T-helper 2 cell (primary cell): ENCODE data around the gene UGT1A3.
"Not testable (repeated sequence)": the region's sequence is repeated elsewhere in the genome, so short reads cannot be mapped to it uniquely, and the experiment has no call there.

ENCODE experiments used
- DNase-seq, 5 experiments: peaks; one replicate each; pipeline versions ENCODE4 v3.0.0 to v3.0.0-alpha.2; 2012 to 2022

The UGT1A3 gene

DNA sequence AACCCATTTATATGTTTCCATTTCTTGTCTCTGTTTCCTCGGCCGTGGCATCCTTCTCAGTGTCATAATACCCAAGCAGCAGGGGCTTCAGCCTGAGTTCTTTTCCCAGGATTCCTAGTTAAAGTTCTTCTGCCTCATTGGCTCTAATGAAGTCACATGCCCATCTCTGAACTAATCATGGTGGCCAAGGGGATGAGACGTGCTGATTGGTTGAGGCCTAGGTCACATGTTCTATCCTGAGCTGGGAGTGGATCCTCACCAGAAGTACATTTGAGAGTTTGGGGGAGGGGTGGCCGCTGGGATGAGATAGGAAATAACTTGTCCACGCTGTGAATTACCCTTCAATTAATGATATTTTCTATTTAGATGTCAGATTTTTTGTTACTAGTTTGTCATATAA lies 19.9 kb upstream of the UGT1A3 start:
- no peak for DNase-seq

DNA sequence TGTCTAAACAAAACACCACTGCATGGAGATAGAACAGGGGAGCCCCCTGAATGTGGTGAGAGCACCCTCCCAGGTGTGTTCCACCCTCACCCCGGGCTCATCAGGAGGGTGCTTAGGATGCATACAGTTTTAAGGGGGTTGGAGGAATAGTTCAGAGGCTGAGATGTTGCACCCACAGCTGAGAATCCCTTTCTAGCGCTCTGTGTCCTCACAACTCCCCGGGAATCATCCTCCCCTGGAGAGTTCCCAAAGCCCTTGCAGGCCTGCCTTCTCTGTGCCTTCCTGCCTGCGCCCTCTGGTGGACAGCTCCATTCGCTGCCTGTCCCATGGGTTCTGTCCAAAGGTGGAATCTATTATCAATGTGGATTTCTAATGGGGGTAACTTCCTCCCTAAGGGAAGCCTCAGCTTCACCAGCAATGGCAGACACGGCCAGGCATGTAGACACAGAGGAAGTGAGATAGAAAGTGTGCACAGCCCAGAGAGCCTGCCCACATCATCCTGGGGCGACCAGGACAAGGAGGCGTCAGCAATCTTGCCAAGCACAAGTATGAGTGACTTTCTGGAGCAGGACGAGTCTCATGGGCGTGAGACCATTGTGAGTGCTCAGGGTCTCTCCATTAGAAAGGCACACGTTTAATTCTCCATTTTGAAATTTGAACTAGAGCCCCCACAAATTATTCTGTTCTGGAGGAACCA lies 17.4 kb upstream of the UGT1A3 start:
- DNase-seq, result peak; percentile 8 to 56 (median 40)

DNA sequence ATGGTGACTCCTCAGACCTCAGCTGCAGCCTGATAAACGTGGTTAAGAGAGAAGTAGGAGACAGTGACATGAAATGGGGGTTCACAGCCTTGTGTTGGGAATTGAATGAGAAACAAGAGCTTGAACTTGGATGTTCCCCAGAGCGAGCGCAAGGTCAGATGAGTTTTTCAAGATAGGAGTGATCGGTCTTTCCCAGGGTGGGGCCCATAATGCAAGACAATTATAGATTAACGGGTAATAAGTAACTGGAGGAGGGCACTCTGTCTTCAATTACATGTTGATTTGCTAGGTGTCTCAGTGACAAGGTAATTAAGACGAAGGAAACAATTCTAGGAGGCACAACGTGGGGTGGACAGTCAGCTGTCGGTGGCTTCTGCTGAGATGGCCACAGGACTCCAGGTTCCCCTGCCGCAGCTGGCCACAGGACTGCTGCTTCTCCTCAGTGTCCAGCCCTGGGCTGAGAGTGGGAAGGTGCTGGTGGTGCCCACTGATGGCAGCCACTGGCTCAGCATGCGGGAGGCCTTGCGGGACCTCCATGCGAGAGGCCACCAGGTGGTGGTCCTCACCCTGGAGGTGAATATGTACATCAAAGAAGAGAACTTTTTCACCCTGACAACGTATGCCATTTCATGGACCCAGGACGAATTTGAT lies 16.1 kb upstream of the UGT1A3 start, which contains the start of gene UGT1A5:
Gene UGT1A5, plus strand, starts transcription at position 297 of the 651 bp plus-strand sequence. Its CDS starts 85 bp downstream, at position 382.
- DNase-seq, result no peak

DNA sequence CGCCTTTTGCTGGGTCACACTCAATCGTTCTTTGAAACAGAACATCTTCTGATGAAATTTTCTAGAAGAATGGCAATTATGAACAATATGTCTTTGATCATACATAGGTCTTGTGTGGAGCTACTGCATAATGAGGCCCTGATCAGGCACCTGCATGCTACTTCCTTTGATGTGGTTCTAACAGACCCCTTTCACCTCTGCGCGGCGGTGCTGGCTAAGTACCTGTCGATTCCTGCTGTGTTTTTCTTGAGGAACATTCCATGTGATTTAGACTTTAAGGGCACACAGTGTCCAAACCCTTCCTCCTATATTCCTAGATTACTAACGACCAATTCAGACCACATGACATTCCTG lies 15.6 kb upstream of the UGT1A3 start:
- no peak for DNase-seq

DNA sequence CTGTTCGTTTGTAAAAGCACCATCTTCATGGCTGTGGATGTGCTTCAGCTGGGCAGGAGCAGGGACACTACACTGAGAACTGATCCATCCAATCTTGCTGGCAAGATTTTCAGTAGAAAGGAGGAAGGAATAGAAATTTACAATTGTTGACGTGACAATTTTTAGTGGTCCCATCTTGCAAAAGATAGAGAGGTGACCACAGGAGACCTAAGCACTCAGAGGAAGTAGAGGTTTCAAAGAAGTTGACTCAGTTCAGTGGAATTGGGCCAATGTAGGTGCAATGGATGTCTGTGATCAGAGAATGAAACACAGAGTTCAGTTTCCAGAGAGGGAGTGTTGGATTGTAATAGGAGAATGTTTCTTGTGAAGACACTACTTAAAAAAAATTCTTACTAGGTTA lies 14.7 kb upstream of the UGT1A3 start:
- peak in 1 of 5 experiments; percentile 8 for DNase-seq

DNA sequence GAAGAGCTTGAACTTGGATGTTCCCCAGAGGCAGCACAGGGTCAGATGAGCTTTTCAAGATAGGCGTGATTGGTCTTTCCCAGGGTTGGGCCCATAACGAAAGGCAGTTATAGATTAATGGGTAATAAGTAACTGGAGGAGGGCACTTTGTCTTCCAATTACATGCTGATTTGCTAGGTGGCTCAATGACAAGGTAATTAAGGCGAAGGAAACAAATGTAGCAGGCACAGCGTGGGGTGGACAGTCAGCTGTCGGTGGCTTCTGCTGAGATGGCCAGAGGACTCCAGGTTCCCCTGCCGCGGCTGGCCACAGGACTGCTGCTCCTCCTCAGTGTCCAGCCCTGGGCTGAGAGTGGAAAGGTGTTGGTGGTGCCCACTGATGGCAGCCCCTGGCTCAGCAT lies 10.3 kb upstream of the UGT1A3 start, which contains the start of gene UGT1A4:
Gene UGT1A4, plus strand, starts transcription at position 185 of the 400 bp plus-strand sequence. Its CDS starts 85 bp downstream, at position 270.
- DNase-seq, result no peak

DNA sequence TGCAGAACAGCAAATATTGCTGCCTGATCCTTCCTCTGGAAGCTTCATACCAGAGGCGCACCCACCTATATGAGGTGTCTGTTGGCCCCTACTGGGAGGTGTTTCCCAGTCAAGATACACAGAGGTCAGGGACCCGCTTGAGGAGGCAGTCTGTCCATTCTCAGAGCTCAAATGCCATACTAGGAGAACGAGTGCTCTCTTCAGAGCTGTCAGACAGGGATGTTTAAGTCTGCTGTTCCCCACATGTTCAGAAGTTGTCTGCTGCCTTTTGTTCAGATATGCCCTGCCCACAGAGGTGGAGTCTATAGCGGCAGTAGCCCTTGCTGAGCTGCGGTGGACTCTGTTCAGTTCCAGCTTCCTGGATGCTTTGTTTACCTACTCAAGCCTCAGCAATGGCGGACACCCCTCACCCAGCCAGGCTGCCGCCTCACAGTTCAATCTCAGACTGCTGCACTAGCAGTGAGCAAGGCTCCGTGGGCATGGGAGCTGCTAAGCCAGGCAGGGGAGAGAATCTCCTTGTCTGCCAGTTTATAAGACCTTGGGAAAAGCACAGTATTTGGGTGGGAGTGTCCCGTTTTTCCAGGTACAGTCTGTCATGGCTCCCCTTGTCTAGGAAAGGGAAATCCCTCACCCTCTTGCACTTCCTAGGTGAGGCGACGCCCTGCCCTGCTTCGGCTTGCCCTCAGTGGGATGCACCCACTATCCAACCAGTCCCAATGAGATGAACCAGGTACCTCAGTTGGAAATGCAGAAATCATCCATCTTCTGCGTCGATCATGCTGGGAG lies 8.2 kb downstream of the UGT1A3 start:
- not testable (repeated sequence) for DNase-seq

DNA sequence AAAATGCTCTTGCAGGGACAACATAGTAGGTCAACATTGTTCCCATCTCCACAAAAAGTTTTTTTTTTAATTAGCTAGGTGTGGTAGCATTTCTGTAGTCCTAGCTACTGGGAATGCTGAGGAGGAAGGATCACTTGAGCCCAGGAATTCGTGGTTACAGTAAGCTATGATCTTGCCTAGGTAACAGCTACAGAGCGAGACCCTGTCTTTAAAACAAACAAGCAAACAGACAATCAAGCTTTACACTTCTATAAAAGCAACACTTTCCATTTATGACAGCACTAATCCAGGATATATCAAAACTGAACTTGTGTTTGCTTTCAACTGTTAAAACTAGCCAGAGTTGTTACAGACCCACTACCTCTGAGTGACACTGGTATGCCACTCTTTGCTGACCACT lies 12.0 kb downstream of the UGT1A3 start:
- DNase-seq, result no peak

DNA sequence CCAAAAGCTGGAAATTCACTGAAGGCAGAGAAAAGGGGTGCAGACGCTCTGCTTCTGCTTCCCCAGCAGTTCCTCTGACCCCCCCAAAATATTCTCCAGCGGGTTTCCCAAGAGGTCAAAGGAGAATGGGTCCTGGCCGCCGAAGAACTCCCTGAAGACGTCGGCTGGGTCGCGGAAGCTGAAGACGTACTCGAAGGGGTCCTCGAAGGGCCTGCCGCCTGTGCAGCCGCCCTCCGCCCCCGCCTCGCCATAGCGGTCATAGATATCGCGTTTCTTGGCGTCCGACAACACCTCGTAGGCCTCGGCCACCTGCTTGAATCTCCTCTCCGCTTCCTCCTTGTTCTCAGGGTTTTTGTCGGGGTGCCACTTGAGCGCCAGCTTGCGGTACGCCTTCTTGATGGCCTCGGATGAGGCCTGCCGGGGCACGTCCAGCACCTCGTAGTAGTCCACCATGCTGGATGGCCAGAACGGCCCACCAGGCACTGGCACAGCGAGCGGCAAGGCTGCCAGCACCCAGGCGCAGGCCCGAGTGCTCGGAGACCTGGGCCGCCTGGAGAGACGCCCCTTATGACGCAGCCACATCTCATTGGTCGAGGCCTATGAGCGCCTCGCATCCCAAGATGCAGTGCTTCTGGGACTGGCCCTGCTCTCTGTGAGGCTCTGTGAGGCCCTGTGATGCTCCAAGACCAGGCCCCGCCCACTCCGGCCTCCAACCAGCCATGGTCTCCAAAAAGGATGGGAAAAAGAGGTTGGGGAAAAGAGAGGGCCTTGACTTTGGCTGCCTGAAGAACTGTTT lies 14.8 kb downstream of the UGT1A3 start:
- no peak for DNase-seq

DNA sequence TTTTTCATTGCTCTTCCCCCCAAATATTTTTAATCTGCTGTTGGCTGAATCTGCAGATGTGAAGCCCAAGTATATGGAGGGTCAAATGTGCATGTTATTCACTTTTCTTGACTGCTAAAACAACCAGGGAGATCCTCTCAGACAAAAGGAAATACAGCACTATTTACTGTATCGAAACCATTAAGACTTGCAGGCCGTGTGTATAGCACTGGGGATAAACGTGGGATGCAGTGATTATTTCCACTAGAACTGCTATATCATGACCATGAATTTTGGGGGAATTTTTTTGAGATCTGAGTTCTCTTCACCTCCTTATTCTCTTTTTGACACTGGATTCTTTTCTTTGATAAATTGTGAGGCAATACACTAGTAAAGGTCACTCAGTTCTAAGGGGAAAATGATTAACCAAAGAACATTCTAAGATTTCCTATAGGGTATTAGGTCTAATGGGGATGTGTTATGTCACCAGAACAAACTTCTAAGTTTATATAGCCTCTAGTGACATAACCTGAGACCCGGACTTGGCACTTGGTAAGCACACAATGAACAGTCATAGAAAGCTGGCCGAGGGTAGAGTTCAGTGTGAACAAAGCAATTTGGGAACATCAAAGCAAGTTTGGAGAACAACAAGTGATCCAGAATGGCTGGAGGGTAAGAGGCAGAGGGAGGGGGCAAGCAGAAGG lies 16.4 kb downstream of the UGT1A3 start:
- no peak for DNase-seq

DNA sequence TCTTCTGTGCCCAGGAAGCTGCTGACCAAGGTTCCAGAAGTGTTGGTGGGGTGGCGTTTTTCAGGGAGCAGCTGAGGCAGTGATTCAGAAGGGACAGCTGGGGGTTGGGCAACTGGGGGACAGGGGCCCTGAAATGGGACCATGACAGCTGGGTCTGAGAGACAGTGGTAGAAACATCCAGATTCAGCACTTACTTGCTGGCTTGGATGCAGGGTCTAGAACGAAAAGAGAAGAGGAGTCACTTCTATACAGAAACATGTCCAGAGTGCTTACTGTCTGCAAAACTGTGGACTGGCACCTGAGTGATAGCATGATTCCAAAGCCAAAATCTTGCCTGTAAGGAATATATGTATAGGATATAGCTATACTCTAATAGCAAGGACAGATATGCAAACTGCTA lies 17.0 kb downstream of the UGT1A3 start:
- DNase-seq, result not testable (repeated sequence)

DNA sequence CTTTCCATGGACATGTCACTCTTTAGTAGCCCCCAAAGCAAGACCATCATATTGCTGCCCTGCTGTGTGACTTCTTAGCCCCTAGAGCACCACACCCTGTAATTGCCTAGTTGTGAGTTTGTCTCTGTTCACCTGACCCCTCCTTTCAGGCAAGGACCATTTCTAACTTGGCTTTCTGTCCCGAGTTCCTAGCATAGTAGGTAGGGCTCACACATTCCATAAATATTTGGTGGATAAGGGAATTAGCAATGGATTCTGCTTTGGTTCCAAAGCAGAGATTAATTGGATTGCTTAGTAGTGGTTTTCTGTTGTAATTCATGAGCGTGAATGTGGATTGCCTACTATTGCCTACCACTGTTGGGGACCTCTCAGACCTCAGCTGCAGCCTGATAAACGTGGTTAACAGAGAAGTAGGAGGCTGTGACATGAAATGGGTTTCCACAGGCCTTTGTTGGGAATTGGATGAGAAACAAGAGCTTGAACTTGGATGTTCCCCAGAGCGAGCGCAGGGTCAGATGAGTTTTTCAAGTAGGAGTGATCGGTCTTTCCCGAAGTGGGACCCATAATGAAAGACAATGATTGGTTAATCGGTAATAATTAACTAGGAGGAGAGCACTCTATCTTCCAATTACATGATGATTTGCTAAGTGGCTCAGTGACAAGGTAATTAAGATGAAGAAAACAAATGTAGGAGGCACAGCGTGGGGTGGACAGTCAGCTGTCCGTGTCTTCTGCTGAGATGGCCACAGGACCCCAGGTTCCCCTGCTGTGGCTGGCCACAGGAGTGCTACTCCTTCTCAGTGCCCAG lies 17.8 kb downstream of the UGT1A3 start:
- no peak for DNase-seq

DNA sequence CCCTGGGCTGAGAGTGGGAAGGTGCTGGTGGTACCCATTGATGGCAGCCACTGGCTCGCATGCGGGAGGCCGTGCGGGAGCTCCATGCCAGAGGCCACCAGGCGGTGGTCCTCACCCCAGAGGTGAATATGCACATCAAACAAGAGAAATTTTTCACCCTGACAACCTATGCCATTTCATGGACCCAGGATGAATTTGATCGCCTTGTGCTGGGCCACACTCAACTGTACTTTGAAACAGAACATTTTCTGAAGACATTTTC lies 18.4 kb downstream of the UGT1A3 start:
- no peak for DNase-seq

DNA sequence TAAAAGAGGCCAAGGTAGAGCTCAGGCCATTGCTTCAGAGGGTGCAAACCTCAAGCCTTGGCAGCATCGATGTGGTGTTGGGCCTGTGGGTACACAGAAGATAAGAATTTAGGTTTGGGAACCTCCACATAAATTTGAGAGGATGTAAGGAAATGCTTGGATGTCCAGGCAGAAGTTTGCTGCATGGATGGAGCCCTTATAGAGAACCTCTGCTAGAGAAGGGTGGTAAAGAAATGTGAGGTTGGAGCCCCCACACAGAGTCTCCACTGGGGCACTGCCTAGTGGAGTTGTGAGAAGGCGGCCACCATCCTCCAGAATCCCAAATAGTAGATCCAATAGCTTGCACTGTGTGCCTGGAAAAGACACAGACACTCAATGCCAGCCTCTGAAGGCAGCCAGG lies 21.8 kb downstream of the UGT1A3 start:
- DNase-seq, result not testable (repeated sequence)

DNA sequence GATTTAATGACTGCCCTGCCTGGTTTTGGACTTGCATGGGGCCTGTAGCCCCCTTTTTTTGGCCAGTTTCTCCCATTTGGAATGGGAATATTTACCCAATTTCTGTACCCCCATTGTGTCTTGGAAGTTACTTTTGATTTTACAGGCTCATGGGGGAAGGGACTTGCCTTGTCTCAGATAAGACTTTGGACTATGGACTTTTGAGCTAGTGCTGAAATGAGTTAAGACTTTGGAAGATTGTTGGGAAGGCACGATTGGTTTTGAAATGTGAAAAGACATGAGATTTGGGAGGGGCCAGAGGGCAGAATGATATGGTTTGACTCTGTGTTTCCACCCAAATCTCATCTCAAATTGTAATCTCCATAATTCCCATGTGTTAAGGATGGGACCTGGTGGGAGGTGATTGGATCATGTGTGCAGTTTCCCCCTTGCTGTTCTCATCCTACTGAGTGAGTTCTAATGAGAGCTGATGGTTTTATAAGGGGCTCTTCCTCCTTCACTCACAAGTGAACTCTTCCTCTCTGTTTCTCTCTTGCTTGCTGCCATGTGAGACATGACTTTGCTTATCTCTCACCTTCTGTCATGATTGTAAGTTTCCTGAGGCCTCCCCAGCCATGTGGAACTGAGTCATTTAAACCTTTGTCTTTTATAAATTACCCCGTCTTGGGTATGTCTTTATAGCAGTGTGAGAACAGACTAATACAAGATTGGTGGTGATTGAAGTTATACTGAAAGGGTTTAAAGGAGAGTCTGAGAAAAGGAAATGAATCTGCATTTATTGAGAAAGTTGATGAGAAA lies 22.6 kb downstream of the UGT1A3 start:
- not testable (repeated sequence) for DNase-seq

DNA sequence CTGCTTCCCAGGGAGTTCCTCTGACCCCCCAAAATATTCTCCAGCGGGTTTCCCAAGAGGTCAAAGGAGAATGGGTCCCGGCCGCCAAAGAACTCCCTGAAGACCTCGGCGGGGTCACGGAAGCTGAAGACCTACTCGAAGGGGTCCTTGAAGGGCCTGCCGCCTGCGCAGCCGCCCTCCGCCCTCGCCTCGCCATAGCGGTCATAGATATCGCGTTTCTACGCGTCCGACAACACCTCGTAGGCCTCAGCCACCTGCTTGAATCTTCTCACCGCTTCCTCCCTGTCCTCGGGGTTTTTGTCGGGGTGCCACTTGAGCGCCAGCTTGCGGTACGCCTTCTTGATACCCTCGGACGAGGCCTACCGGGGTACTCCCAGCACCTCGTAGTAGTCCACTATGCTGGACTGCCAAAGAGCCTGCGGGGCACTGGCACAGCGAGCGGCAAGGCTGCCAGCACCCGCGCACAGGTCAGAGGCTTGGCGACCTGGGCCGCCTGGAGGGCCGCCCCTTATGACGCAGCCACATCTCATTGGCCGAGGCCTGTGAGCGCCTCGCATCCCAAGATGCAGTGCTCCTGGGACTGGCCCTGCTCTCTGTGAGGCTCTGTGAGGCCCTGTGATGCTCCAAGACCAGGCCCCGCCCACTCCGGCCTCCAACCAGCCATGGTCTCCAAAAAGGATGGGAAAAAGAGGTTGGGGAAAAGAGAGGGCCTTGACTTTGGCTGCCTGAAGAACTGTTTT lies 26.2 kb downstream of the UGT1A3 start:
- DNase-seq, result no peak

DNA sequence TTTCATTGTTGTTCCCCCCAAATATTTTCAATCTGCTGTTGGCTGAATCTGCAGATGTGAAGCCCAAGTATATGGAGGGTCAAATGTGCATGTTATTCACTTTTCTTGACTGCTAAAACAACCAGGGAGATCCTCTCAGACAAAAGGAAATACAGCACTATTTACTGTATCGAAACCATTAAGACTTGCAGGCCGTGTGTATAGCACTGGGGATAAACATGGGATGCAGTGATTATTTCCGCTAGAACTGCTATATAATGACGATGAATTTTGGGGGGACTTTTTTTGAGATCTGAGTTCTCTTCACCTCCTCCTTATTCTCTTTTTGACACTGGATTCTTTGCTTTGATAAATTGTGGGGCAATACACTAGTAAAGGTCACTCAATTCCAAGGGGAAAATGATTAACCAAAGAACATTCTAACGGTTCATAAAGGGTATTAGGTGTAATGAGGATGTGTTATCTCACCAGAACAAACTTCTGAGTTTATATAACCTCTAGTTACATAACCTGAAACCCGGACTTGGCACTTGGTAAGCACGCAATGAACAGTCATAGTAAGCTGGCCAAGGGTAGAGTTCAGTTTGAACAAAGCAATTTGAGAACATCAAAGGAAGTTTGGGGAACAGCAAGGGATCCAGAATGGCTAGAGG lies 27.7 kb downstream of the UGT1A3 start:
- DNase-seq, result no peak

DNA sequence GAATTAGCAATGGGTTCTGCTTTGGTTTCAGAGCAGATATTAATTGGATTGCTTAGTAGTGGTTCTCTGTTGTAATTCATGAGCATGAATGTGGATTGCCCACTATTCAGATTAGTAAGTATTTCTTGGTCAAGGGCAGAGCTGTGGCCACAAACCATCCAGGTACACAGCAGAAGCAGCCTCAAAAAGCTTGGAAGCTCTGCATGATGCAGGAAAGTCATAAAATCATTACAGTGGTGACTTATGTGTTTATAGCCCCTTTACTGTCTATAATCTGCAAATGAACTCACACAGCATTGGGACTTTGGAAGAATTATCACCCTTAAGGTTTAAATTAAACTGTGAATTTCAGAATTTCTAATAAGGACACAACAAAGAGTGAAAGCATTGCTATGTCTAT lies 29.3 kb downstream of the UGT1A3 start:
- no peak for DNase-seq

DNA sequence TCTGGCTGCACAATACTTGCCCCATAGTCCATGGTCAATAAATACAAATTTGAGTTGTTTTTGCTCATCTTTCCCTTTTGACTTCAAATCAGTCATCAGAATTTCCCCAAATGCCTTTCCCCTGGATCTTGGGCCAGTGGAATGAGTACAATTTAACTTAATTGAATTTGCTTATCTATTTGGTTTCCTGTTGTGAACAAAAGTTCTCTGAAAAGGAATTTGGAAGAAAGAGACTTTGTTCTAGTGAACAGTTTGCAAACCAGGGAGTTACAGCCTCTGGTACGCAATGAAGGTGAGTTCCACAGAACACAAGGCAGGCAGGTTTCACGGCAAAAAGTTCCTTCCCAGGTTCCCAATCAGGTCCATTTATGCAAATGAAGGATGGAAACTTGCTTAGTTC lies 30.0 kb downstream of the UGT1A3 start:
- no peak for DNase-seq
